ENCODE results near the gene NRXN3.

GRCh38 chr14:79704041-79704807, 1534.1 kb downstream of the NRXN3 start:
- TF ChIP-seq CTCF (IDR thresholded peaks at IDR 0.05) (no peak), POLR2AphosphoS5 (IDR thresholded peaks at IDR 0.05; ENCODE audit: low read depth, low read length) (no peak), SIN3A (IDR thresholded peaks at IDR 0.05; ENCODE audit: borderline replicate concordance, insufficient read depth, low read depth, low read length) (no peak), TCF7L2 (IDR thresholded peaks at IDR 0.05; ENCODE audit: low read depth, low read length) (no peak)

Data from Panc1 (cell line).